Keratinocyte (primary cell): Measurements from ENCODE around the gene FAM13A. TPM values are rescaled to one million over a fixed set of nuclear protein-coding genes. Genes with fewer than 3 reads are reported as not detected.

Experiments used
- DNase-seq: peaks from one replicate; pipeline ENCODE4 v3.0.0-alpha.2; 2011; ENCODE audit warnings: low read depth, missing footprints, low spot score
- FAIRE-seq: peaks from 2 replicates; lab custom pipeline; 2011; peaks lifted over from hg19 to GRCh38; lab: Jason Lieb, UNC
- H2AFZ ChIP-seq: 2 replicates; pipeline ENCODE4 v1.6.0; 2012; ENCODE audit warnings: low read length, control low read depth, inconsistent platforms; ENCODE audit not compliant: control insufficient read depth
- H3K27ac ChIP-seq: 2 replicates; pipeline ENCODE4 v1.5.1; 2011; ENCODE audit warnings: low read length; ENCODE audit not compliant: control insufficient read depth, insufficient read depth
- H3K27me3 ChIP-seq: 3 replicates; pipeline ENCODE4 v1.6.0; 2011; ENCODE audit warnings: low read length; ENCODE audit not compliant: control insufficient read depth, insufficient read depth; ENCODE audit errors: extremely low read depth
- H3K36me3 ChIP-seq, 2 experiments: 2 replicates in 1 of 2; 3 replicates in 1 of 2; pipeline ENCODE4 v1.5.1; 2011; ENCODE audit warnings: low read length in 2 of 2, mild to moderate bottlenecking in 1 of 2; ENCODE audit not compliant: control insufficient read depth in 2 of 2, insufficient read depth in 2 of 2; ENCODE audit errors: extremely low read depth in 1 of 2
- H3K4me1 ChIP-seq: 3 replicates; pipeline ENCODE4 v1.5.1; 2011; ENCODE audit warnings: low read length; ENCODE audit not compliant: control insufficient read depth, insufficient read depth; ENCODE audit errors: extremely low read depth
- H3K4me2 ChIP-seq: 3 replicates; pipeline ENCODE4 v1.6.0; 2011; ENCODE audit warnings: low read depth, low read length; ENCODE audit not compliant: control insufficient read depth, insufficient read depth; ENCODE audit errors: extremely low read depth
- H3K4me3 ChIP-seq, 3 experiments: fragments of 200-600 bp in 1 of 3; sonication (generic) in 1 of 3; 2 replicates in 2 of 3; 3 replicates in 1 of 3; pipeline ENCODE4 v1.5.1; 2011 to 2016; ENCODE audit warnings: low read length in 3 of 3, mild to moderate bottlenecking in 3 of 3, control low read depth in 2 of 3, inconsistent platforms in 1 of 3, low read depth in 1 of 3, mixed read lengths in 1 of 3, mixed run types in 1 of 3, moderate library complexity in 1 of 3; ENCODE audit not compliant: control insufficient read depth in 2 of 3, insufficient read depth in 2 of 3; ENCODE audit errors: extremely low read depth in 1 of 3
- H3K79me2 ChIP-seq: 2 replicates; pipeline ENCODE4 v1.6.0; 2012; ENCODE audit warnings: low read length; ENCODE audit not compliant: control insufficient read depth, insufficient read depth
- H3K9ac ChIP-seq: 3 replicates; pipeline ENCODE4 v1.6.0; 2011; ENCODE audit warnings: low read length; ENCODE audit not compliant: control insufficient read depth, insufficient read depth; ENCODE audit errors: extremely low read depth
- H3K9me1 ChIP-seq: 3 replicates; pipeline ENCODE4 v1.6.0; 2011; ENCODE audit warnings: low read length; ENCODE audit not compliant: control insufficient read depth, insufficient read depth; ENCODE audit errors: extremely low read depth
- H3K9me3 ChIP-seq: 2 replicates; pipeline ENCODE4 v1.5.1; 2012; ENCODE audit warnings: low read depth, low read length; ENCODE audit not compliant: control insufficient read depth
- H4K20me1 ChIP-seq: 3 replicates; pipeline ENCODE4 v1.6.0; 2011; ENCODE audit warnings: low read length; ENCODE audit not compliant: control insufficient read depth, insufficient read depth; ENCODE audit errors: extremely low read depth
- EZH2 ChIP-seq: IDR thresholded peaks from one replicate; pipeline ENCODE4 v1.6.1; 2012; ENCODE audit warnings: inconsistent platforms, mild to moderate bottlenecking, low read length, moderate library complexity
- dilution Hi-C: fragments of 300-500 bp; cut with MboI; formaldehyde crosslinking; loops from one replicate; pipeline ENCODE4 v1.7.0; 2020; ENCODE audit warnings: low sequenced_read_pairs; ENCODE audit not compliant: extremely low pct_ligation_motif_present
- polyA plus RNA-seq, 5 experiments: library from polyadenylated mRNA; depleted of rRNA in 3 of 5; stranded (reverse) in 3 of 5; stranded (forward) in 1 of 5; unstranded in 1 of 5; fragments of >200 nt; gene quantifications; 1 replicate in 1 of 5; 2 replicates in 3 of 5; 3 replicates in 1 of 5; pipeline versions ENCODE4 v1.2.1 to v1.2.3, GENCODE V29; 2011 to 2012; ENCODE audit warnings: missing spikeins in 2 of 5, low read depth in 1 of 5, low replicate concordance in 1 of 5
- TF ChIP-seq, protein P1 (sequence below), 3 experiments: IDR thresholded peaks in 1 of 3; conservative IDR thresholded peaks in 1 of 3; optimal IDR thresholded peaks in 1 of 3; 2 replicates in 2 of 3; 3 replicates in 1 of 3; pipeline versions ENCODE3 to v1.5.1; 2011; ENCODE audit warnings: low read length in 3 of 3, mild to moderate bottlenecking in 3 of 3, moderate library complexity in 2 of 3, control low read depth in 1 of 3, inconsistent platforms in 1 of 3; ENCODE audit not compliant: insufficient read depth in 2 of 3; ENCODE audit errors: extremely low read depth in 1 of 3

The FAM13A gene
- polyA plus RNA-seq, 1 donor (not counting 4 experiments of a cell fraction or from before 2014, with no cell fraction given) = 6.0 TPM

DNA sequence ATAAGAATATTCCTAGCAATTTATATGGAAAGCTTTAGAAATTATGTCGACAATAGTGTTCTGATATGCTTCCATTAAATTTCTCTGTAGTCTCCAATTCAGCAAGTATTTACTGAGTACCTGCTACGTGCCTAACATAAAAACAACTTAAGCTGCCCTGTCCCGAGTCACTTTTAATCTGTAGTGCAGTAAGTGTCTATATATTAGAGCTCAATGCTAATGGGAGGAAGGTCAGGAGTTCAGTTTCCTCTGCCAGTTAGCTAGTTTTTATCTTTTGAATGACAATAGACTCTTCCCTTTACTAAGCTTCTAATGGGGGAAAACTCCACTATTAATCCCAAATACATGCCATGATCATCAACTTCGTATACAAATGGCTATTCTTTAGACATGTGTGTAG, 240.6 kb downstream of the FAM13A start:
- H4K20me1 ChIP-seq = no peaks in the 10 kb centered on the region

DNA sequence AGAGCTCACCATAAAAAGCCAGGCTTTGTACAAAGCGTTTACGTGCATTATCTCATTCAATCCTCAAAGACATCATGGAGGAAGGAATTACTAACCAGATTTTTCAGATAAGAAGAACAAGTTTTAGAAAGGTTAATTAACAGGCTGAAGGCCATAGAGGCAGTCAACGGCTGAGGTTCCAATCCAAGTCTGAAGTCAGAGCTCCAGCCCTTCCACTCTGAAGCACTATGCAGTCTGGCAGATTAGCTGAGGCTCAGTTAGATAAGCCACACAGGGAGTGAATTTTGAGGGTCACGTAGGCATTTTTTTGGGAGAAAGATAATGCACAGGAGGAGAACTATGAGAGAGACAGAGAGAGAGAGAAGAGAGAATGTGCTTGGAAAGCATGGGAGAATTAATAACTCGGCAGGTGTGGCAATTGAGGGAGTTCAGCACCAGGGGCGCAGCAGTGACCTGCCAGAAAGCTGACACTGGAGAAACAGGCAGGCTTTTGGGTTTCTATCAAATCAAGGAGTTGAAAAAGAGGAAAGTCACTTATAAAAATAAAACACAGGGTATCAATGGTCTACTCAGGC, 242.9 kb downstream of the FAM13A start:
- Histone ChIP-seq H3K4me3 (no peak overlapping the region), H3K4me2 (no peak overlapping the region), H2AFZ (no peak overlapping the region), H3K27ac (no peak overlapping the region), H3K9me1 (no peaks in the 10 kb centered on the region), H3K9ac (no peak overlapping the region), H3K36me3 (no peaks in the 10 kb centered on the region), H3K79me2 (no peaks in the 10 kb centered on the region), H4K20me1 (no peaks in the 10 kb centered on the region), H3K4me1 (no peaks in the 10 kb centered on the region), H3K9me3 (no peaks in the 10 kb centered on the region), H3K27me3 (no peaks in the 10 kb centered on the region)
- dilution Hi-C loops = no loop called here
- DNase-seq (no peak), FAIRE-seq (no peak)
- TF ChIP-seq, protein P1, sequence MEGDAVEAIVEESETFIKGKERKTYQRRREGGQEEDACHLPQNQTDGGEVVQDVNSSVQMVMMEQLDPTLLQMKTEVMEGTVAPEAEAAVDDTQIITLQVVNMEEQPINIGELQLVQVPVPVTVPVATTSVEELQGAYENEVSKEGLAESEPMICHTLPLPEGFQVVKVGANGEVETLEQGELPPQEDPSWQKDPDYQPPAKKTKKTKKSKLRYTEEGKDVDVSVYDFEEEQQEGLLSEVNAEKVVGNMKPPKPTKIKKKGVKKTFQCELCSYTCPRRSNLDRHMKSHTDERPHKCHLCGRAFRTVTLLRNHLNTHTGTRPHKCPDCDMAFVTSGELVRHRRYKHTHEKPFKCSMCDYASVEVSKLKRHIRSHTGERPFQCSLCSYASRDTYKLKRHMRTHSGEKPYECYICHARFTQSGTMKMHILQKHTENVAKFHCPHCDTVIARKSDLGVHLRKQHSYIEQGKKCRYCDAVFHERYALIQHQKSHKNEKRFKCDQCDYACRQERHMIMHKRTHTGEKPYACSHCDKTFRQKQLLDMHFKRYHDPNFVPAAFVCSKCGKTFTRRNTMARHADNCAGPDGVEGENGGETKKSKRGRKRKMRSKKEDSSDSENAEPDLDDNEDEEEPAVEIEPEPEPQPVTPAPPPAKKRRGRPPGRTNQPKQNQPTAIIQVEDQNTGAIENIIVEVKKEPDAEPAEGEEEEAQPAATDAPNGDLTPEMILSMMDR (optimal IDR thresholded peaks at IDR 0.05 in 1 of 3, IDR thresholded peaks at IDR 0.05 in 1 of 3, conservative IDR thresholded peaks at IDR 0.05 in 1 of 3; ENCODE audit: extremely low read depth in 1 of 3, insufficient read depth in 2 of 3, low read length in 3 of 3) = no peak

More for the DNA sequence above, 240.6 kb downstream of the FAM13A start:
- no peak overlapping the region for H3K9ac ChIP-seq
- DNase-seq (no peak), FAIRE-seq (no peak)
- no peak overlapping the region for H3K4me3 ChIP-seq
- H3K27me3 ChIP-seq = no peaks in the 10 kb centered on the region
- TF ChIP-seq, protein P1 (optimal IDR thresholded peaks at IDR 0.05 in 1 of 3, IDR thresholded peaks at IDR 0.05 in 1 of 3, conservative IDR thresholded peaks at IDR 0.05 in 1 of 3; ENCODE audit: extremely low read depth in 1 of 3, insufficient read depth in 2 of 3, low read length in 3 of 3) = no peak
- TF ChIP-seq EZH2 = no peak
- H2AFZ ChIP-seq = no peak overlapping the region
- H3K27ac ChIP-seq = no peak overlapping the region
- H3K4me2 ChIP-seq = no peak overlapping the region
- H3K36me3 ChIP-seq = no peaks in the 10 kb centered on the region
- no peaks in the 10 kb centered on the region for H3K4me1 ChIP-seq
- no peaks in the 10 kb centered on the region for H3K79me2 ChIP-seq
- H3K9me3 ChIP-seq = no peaks in the 10 kb centered on the region
- no peaks in the 10 kb centered on the region for H3K9me1 ChIP-seq
- dilution Hi-C loops = no loop called here
